Measurements from ENCODE around the gene XPO5. TPM values are rescaled to one million over a fixed set of nuclear protein-coding genes. Genes with fewer than 3 reads are reported as not detected.
A peak's percentile ranks its signal among the peaks of the same experiment; 100 is the strongest.

Gene XPO5
- polyA plus RNA-seq, 1 donor from 2014 or later: 28.5 TPM

- peak within 1 kb of the TSS; percentile 73 for H3K9ac ChIP-seq (ENCODE audit: low read length)
- peak within 1 kb of the TSS; percentile 77 for H3K27ac ChIP-seq (ENCODE audit: low read length)
- H3K9me3 ChIP-seq (ENCODE audit: low read length): no peaks in the 10 kb centered on the region
- H3F3A ChIP-seq (ENCODE audit: insufficient read depth, low read length, poor library complexity, severe bottlenecking): no peaks in the 10 kb centered on the region
- no peaks in the 10 kb centered on the region for H3K9me2 ChIP-seq (ENCODE audit: insufficient read depth, low read length)
- TF ChIP-seq MXI1 (conservative IDR thresholded peaks at IDR 0.05; ENCODE audit: poor library complexity, severe bottlenecking): peak; percentile 64
- no peak for TF ChIP-seq RAD21 (conservative IDR thresholded peaks at IDR 0.05)
- peak; percentile 89 for TF ChIP-seq POLR2AphosphoS5 (IDR thresholded peaks at IDR 0.05)
- TF ChIP-seq EP300 (conservative IDR thresholded peaks at IDR 0.05; ENCODE audit: poor library complexity, severe bottlenecking): no peak
- TF ChIP-seq REST (IDR thresholded peaks at IDR 0.05; ENCODE audit: borderline replicate concordance): peak; percentile 75
- peak; percentile 57 for TF ChIP-seq TAF1 (IDR thresholded peaks at IDR 0.05; ENCODE audit: low read depth)
- no peak for TF ChIP-seq SMC3 (conservative IDR thresholded peaks at IDR 0.05; ENCODE audit: poor library complexity)
- no peak for TF ChIP-seq CTCF (IDR thresholded peaks at IDR 0.05; ENCODE audit: poor library complexity, severe bottlenecking)
- TF ChIP-seq EZH2 (IDR thresholded peaks at IDR 0.05; ENCODE audit: borderline replicate concordance, insufficient read depth, low read length, poor library complexity, severe bottlenecking): no peak
- no peaks in the 10 kb centered on the region for H4K20me1 ChIP-seq (ENCODE audit: insufficient read depth)
- H3K79me2 ChIP-seq (replicated peaks; ENCODE audit: insufficient read depth, low read length): peaks cover 30% of the 10 kb centered on the region
- no peaks in the 10 kb centered on the region for H3K27me3 ChIP-seq (ENCODE audit: insufficient read depth, low read depth, low read length)
- H3K4me3 ChIP-seq (ENCODE audit: low read length): peak within 1 kb of the TSS; percentile 82
- H3K36me3 ChIP-seq (ENCODE audit: insufficient read depth, low read length): no peaks in the 10 kb centered on the region
- peak within 1 kb of the TSS; percentile 87 for H2AFZ ChIP-seq (ENCODE audit: low read depth, low read length)
- H3K4me2 ChIP-seq (ENCODE audit: low read length): peak within 1 kb of the TSS; percentile 99
Measured at GRCh38 chr6:43477235-43478007, 98.4 kb downstream of the XPO5 start, which contains the start of gene TJAP1. Gene TJAP1 (plus strand): TSS chr6:43477570. CDS start chr6:43499002, 21,432 bp downstream.

GRCh38 chr6:43476746-43477145 is 99.1 kb downstream of the XPO5 start:
- no peaks in the 10 kb centered on the region for H3K9me3 ChIP-seq (ENCODE audit: low read length)
- H4K20me1 ChIP-seq (ENCODE audit: insufficient read depth): no peaks in the 10 kb centered on the region
- no peaks in the 10 kb centered on the region for H3K36me3 ChIP-seq (ENCODE audit: insufficient read depth, low read length)
- TF ChIP-seq RAD21 (conservative IDR thresholded peaks at IDR 0.05): no peak
- TF ChIP-seq SMC3 (conservative IDR thresholded peaks at IDR 0.05; ENCODE audit: poor library complexity): no peak
- TF ChIP-seq EZH2 (IDR thresholded peaks at IDR 0.05; ENCODE audit: borderline replicate concordance, insufficient read depth, low read length, poor library complexity, severe bottlenecking): no peak
- no peak for TF ChIP-seq EP300 (conservative IDR thresholded peaks at IDR 0.05; ENCODE audit: poor library complexity, severe bottlenecking)
- no peak for TF ChIP-seq TAF1 (IDR thresholded peaks at IDR 0.05; ENCODE audit: low read depth)
- TF ChIP-seq POLR2AphosphoS5 (IDR thresholded peaks at IDR 0.05): no peak
- no peak for TF ChIP-seq REST (IDR thresholded peaks at IDR 0.05; ENCODE audit: borderline replicate concordance)
- TF ChIP-seq MXI1 (conservative IDR thresholded peaks at IDR 0.05; ENCODE audit: poor library complexity, severe bottlenecking): no peak
- TF ChIP-seq CTCF (IDR thresholded peaks at IDR 0.05; ENCODE audit: poor library complexity, severe bottlenecking): no peak
- H3K4me2 ChIP-seq (ENCODE audit: low read length): peak overlapping the region; percentile 68
- H3K79me2 ChIP-seq (replicated peaks; ENCODE audit: insufficient read depth, low read length): peaks cover 30% of the 10 kb centered on the region
- peak overlapping the region; percentile 77 for H3K27ac ChIP-seq (ENCODE audit: low read length)
- H3K4me3 ChIP-seq (ENCODE audit: low read length): peak overlapping the region; percentile 82
- H3K9ac ChIP-seq (ENCODE audit: low read length): peak overlapping the region; percentile 73
- no peaks in the 10 kb centered on the region for H3K27me3 ChIP-seq (ENCODE audit: insufficient read depth, low read depth, low read length)
- no peaks in the 10 kb centered on the region for H3F3A ChIP-seq (ENCODE audit: insufficient read depth, low read length, poor library complexity, severe bottlenecking)
- H3K9me2 ChIP-seq (ENCODE audit: insufficient read depth, low read length): no peaks in the 10 kb centered on the region
- peak overlapping the region; percentile 87 for H2AFZ ChIP-seq (ENCODE audit: low read depth, low read length)
